GM19438 (cell line): Measurements from ENCODE around the gene SND1.
"Not testable (repeated sequence)": the region's sequence is repeated elsewhere in the genome, so short reads cannot be mapped to it uniquely, and the experiment has no call there.

Source experiments
- ATAC-seq: cut with Tn5 transposase; IDR thresholded peaks from one replicate; pipeline ENCODE4 v1.9.1; 2021; ENCODE audit warnings: low read depth; ENCODE audit not compliant: unreplicated experiment

Gene SND1

GRCh38 chr7:127652333-127653248, 597 bp downstream of the SND1 start:
- ATAC-seq = peak; percentile 16

GRCh38 chr7:127653396-127653795, 1.4 kb downstream of the SND1 start:
- no peak for ATAC-seq

- ATAC-seq = no peak
Measured at GRCh38 chr7:127654404-127655394, 2.7 kb downstream of the SND1 start.

- ATAC-seq = no peak
Measured at GRCh38 chr7:127655720-127656119, 3.7 kb downstream of the SND1 start.

GRCh38 chr7:127657500-127657899, 5.5 kb downstream of the SND1 start:
- ATAC-seq = no peak

GRCh38 chr7:127658970-127659630, 7.1 kb downstream of the SND1 start:
- ATAC-seq = no peak

GRCh38 chr7:127665922-127666321, 13.9 kb downstream of the SND1 start:
- ATAC-seq = no peak

GRCh38 chr7:127666602-127667001, 14.6 kb downstream of the SND1 start:
- ATAC-seq = no peak

- no peak for ATAC-seq
Measured at GRCh38 chr7:127667017-127667670, 15.2 kb downstream of the SND1 start.

GRCh38 chr7:127667759-127668530, 16.0 kb downstream of the SND1 start:
- no peak for ATAC-seq

GRCh38 chr7:127671341-127671740, 19.3 kb downstream of the SND1 start:
- ATAC-seq = no peak

GRCh38 chr7:127673902-127674301, 21.9 kb downstream of the SND1 start:
- ATAC-seq = no peak

GRCh38 chr7:127674361-127674760, 22.4 kb downstream of the SND1 start:
- no peak for ATAC-seq

GRCh38 chr7:127674923-127675322, 22.9 kb downstream of the SND1 start:
- not testable (repeated sequence) for ATAC-seq

GRCh38 chr7:127675721-127676120, 23.7 kb downstream of the SND1 start:
- no peak for ATAC-seq

GRCh38 chr7:127677433-127678230, 25.6 kb downstream of the SND1 start:
- ATAC-seq = no peak

GRCh38 chr7:127678337-127678736, 26.3 kb downstream of the SND1 start:
- ATAC-seq = no peak

GRCh38 chr7:127678947-127679346, 27.0 kb downstream of the SND1 start:
- ATAC-seq = peak; percentile 84

GRCh38 chr7:127680983-127681382, 29.0 kb downstream of the SND1 start:
- ATAC-seq = no peak
